ENCODE data around the gene SATL1. TPM values are rescaled to one million over a fixed set of nuclear protein-coding genes. Genes with fewer than 3 reads are reported as not detected.

Gene SATL1
- polyA plus RNA-seq, 1 donor (not counting 4 experiments of a cell fraction or from before 2014, with no cell fraction given) = 0.52 TPM

DNA sequence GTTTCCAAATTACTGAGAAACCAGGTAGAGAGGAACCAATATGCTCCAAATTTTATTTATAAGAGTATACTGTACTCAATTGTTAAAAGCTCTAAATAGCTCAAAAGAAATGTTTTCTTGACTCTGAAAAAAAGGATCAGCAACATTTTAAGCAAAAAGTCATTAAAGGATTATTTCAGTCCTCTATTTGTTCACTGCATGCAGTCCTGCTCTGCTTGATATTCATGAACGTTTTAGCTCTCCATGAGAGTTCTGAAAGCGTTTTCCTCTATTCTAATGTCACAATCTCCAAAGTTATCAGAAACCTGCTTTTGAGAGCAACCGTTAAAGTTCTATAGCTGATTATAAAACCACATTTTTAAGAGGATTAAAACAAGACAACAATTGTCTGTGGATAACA, 129.4 kb downstream of the SATL1 start:
- H2AFZ ChIP-seq (ENCODE audit: control insufficient read depth, low read length) = no peak overlapping the region

DNA sequence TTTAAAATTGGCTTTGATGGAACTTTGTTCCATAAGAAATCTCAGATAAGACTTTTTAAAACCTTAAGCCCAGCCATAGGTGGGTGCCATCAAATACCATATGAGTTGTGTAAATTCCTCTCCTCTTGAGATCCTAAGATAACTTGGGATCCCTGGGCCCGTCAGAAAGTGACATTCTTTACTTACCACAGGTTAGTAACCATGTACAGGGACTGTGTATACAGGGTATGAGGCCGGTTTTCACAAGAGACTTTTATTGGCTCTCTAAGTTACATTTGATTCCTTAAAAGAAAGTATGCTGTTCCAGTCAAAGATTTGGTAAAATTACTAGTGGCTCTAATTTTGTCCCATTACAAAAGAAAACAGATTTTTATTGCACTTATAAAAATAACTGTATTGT, 129.8 kb downstream of the SATL1 start:
- Histone ChIP-seq H2AFZ (ENCODE audit: control insufficient read depth, low read length) (no peak overlapping the region), H3K36me3 (ENCODE audit: control insufficient read depth in 2 of 2, extremely low read depth in 1 of 2, insufficient read depth in 2 of 2, low read length in 2 of 2) (no peaks in the 10 kb centered on the region), H3K27ac (ENCODE audit: control insufficient read depth, insufficient read depth, low read length) (no peak overlapping the region), H3K9me3 (ENCODE audit: control insufficient read depth, low read depth, low read length) (peaks cover 4% of the 10 kb centered on the region), H3K4me2 (ENCODE audit: control insufficient read depth, extremely low read depth, insufficient read depth, low read depth, low read length) (no peak overlapping the region), H3K4me3 (ENCODE audit: control insufficient read depth in 2 of 3, extremely low read depth in 1 of 3, insufficient read depth in 2 of 3, low read depth in 1 of 3, low read length in 3 of 3) (no peak overlapping the region), H3K9me1 (ENCODE audit: control insufficient read depth, extremely low read depth, insufficient read depth, low read length) (no peaks in the 10 kb centered on the region), H3K79me2 (ENCODE audit: control insufficient read depth, insufficient read depth, low read length) (no peaks in the 10 kb centered on the region), H3K4me1 (ENCODE audit: control insufficient read depth, extremely low read depth, insufficient read depth, low read length) (no peaks in the 10 kb centered on the region), H4K20me1 (ENCODE audit: control insufficient read depth, extremely low read depth, insufficient read depth, low read length) (no peaks in the 10 kb centered on the region), H3K27me3 (ENCODE audit: control insufficient read depth, extremely low read depth, insufficient read depth, low read length) (no peaks in the 10 kb centered on the region), H3K9ac (ENCODE audit: control insufficient read depth, extremely low read depth, insufficient read depth, low read length) (no peak overlapping the region)
- TF ChIP-seq, protein P1, sequence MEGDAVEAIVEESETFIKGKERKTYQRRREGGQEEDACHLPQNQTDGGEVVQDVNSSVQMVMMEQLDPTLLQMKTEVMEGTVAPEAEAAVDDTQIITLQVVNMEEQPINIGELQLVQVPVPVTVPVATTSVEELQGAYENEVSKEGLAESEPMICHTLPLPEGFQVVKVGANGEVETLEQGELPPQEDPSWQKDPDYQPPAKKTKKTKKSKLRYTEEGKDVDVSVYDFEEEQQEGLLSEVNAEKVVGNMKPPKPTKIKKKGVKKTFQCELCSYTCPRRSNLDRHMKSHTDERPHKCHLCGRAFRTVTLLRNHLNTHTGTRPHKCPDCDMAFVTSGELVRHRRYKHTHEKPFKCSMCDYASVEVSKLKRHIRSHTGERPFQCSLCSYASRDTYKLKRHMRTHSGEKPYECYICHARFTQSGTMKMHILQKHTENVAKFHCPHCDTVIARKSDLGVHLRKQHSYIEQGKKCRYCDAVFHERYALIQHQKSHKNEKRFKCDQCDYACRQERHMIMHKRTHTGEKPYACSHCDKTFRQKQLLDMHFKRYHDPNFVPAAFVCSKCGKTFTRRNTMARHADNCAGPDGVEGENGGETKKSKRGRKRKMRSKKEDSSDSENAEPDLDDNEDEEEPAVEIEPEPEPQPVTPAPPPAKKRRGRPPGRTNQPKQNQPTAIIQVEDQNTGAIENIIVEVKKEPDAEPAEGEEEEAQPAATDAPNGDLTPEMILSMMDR (optimal IDR thresholded peaks at IDR 0.05 in 1 of 3, IDR thresholded peaks at IDR 0.05 in 1 of 3, conservative IDR thresholded peaks at IDR 0.05 in 1 of 3; ENCODE audit: extremely low read depth in 1 of 3, insufficient read depth in 2 of 3, low read length in 3 of 3) = no peak
- DNase-seq (ENCODE audit: low read depth, low spot score) = no peak
- no peak for FAIRE-seq
- dilution Hi-C loops (cut with MboI; ENCODE audit: extremely low pct_ligation_motif_present, low sequenced_read_pairs) = loop anchor here (25.0 kb wide), 1 partner anchor 424 kb away; no protein-coding TSS in a partner anchor

More for the DNA sequence above, 129.4 kb downstream of the SATL1 start:
- DNase-seq (ENCODE audit: low read depth, low spot score) = no peak
- Histone ChIP-seq H3K27me3 (ENCODE audit: control insufficient read depth, extremely low read depth, insufficient read depth, low read length) (no peaks in the 10 kb centered on the region), H3K4me2 (ENCODE audit: control insufficient read depth, extremely low read depth, insufficient read depth, low read depth, low read length) (no peak overlapping the region), H3K4me1 (ENCODE audit: control insufficient read depth, extremely low read depth, insufficient read depth, low read length) (no peaks in the 10 kb centered on the region), H3K9me3 (ENCODE audit: control insufficient read depth, low read depth, low read length) (peaks cover under 1% of the 10 kb centered on the region), H3K27ac (ENCODE audit: control insufficient read depth, insufficient read depth, low read length) (no peak overlapping the region), H3K9me1 (ENCODE audit: control insufficient read depth, extremely low read depth, insufficient read depth, low read length) (no peaks in the 10 kb centered on the region), H3K36me3 (ENCODE audit: control insufficient read depth in 2 of 2, extremely low read depth in 1 of 2, insufficient read depth in 2 of 2, low read length in 2 of 2) (no peaks in the 10 kb centered on the region), H4K20me1 (ENCODE audit: control insufficient read depth, extremely low read depth, insufficient read depth, low read length) (no peaks in the 10 kb centered on the region), H3K79me2 (ENCODE audit: control insufficient read depth, insufficient read depth, low read length) (no peaks in the 10 kb centered on the region), H3K4me3 (ENCODE audit: control insufficient read depth in 2 of 3, extremely low read depth in 1 of 3, insufficient read depth in 2 of 3, low read depth in 1 of 3, low read length in 3 of 3) (no peak overlapping the region), H3K9ac (ENCODE audit: control insufficient read depth, extremely low read depth, insufficient read depth, low read length) (no peak overlapping the region)
- dilution Hi-C loops (cut with MboI; ENCODE audit: extremely low pct_ligation_motif_present, low sequenced_read_pairs) = loop anchor here (25.0 kb wide), 1 partner anchor 423 kb away; no protein-coding TSS in a partner anchor
- FAIRE-seq = no peak
- no peak for TF ChIP-seq EZH2 (IDR thresholded peaks at IDR 0.05; ENCODE audit: low read length)
- TF ChIP-seq, protein P1 (optimal IDR thresholded peaks at IDR 0.05 in 1 of 3, IDR thresholded peaks at IDR 0.05 in 1 of 3, conservative IDR thresholded peaks at IDR 0.05 in 1 of 3; ENCODE audit: extremely low read depth in 1 of 3, insufficient read depth in 2 of 3, low read length in 3 of 3) = no peak

Data from keratinocyte (primary cell).